NCI-H82 treated with DMSO at 0.1 percent for 48 hours (cell line): ENCODE data around the gene AMIGO3.

ENCODE experiments used
- DNase-seq: peaks from one replicate; lab custom pipeline; 2025; ENCODE audit not compliant: unreplicated experiment; lab: John Stamatoyannopoulos, UW

AMIGO3 gene

DNA sequence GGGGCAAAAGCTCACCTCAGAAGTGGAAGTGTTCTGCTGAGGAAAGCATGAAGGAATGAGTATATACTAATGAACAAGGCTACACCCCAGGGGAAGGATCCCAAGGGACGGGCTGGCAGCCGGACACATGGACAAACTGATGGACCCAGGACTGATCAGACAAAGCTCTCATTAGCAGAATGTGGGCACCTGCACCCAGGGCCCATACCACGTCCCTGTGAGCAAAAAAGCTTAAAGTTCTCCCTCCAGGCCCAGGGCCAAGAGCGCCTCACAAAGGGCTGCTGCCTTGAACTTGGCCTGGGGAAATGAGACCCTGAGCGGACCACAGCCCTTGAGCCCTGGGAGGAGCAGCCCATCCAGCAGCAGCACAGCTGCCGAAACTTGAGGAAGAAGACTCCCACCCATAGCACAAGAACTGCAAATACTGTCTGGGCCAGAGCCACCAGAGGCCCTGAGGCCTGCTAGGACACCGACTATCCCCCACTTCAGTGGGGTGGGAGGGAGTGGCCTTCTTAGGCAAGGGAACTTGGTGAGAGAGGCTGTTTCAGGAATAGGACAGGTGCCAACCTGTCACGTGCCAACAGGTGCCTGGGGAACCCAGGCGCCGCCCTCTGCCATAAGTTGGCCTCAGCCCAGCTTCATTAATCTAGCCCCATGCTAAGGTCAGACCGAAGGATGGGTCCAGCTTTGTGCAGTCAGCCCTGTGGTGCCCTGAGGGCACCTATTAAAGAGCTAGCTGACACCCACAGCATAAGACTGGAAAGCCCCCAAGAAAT is 6.6 kb upstream of the AMIGO3 start:
- no peak for DNase-seq

DNA sequence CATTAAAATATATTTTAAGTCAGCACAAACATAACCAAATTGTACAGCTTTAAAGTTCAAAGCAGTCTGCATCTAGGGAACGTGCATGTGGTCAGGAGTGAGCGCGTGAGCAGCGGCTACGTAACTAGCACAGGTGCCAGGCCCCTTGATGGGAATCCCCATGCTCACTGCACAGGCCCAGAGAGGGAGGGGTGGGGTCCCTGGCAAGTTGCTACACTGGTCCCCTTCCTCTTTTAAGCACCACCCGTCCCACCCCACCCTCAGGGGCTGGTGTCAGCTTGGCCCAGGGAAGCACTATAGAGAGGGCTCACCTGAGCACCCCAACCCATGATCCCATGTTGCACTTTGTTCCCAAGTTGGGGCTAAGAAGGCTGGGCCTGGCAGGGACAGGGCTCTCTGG is 5.1 kb upstream of the AMIGO3 start:
- no peak for DNase-seq

GRCh38 chr3:49723628-49724551 is 4.4 kb upstream of the AMIGO3 start, which contains the start of gene GMPPB:
Gene GMPPB (minus strand): TSS chr3:49723951. CDS start chr3:49723726, 225 bp downstream.
- peak; percentile 74 for DNase-seq

DNA sequence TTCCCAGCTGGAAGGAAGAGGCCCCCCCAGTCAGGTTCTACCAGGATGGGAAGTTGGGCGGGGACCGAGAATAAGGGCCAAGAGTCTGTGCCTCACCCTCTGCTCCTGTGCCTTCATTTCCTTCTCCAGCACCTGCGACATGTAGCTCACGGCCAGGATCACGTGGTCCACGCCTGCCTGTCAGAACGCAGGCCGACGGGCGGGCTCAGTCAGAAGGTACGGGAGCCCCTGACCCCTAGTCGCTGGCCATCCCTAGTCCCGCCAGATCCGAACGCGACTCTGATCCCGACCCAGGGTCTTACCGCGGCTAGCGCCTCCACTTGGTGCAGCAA is 3.8 kb upstream of the AMIGO3 start:
- DNase-seq = no peak

DNA sequence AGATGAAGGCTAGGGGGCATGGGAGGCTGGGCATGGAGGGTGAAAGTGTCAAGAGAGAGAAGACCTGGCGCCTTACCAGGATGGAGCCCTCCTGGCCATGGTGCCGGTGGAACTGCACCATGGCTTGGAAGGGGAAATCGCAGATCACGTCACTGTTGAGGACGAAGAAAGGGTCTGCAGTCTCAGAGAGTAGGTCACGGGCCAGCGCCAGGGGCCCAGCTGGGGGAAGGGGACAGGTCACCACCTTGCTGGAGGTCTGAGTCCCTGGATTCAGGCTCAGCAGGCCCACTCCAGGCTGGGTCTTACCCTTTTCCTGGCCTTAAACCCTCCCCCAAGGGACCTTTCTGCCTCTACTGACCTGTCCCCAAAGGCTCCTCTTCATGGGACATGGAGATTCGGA is 3.4 kb upstream of the AMIGO3 start:
- no peak for DNase-seq

DNA sequence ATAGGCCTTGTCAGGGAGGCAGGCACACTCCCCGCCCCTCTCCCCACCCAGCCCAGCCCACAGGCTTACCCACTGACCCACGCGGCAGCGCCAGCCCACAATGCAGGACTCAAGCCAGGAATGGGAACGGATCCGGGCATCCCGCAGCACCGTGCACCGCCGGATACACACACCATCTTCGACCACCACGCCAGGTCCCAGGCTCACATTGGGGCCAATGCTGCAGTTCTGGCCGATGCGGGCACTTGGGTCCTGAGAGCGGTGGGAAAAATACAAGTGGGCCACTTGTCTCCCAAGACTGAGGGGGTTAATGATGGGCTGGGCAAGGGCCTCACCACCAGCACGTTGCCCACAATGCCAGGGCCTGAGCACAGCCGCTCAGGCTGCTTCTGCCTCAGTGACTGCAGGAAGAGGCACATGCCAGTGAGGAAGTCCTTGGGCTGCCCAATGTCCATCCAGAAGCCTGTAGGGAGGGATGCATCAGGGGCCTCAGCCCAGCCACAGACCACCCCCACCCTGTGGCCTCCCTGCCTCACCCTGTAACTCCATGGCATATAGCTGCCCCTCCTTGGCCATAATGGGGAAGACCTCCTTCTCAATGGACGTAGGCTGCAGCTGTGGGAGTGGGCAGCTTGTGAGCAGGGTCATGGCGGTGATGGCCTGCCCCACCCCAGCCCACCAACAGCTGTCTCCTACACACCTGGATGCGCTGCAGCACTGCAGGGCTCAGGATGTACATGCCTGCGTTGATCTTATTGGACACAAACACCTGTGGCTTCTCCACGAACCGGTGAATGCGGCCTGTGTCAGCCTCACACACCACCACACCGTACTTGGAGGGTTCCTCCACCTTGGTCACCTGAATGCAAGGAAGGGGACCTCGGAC is 2.7 kb upstream of the AMIGO3 start:
- no peak for DNase-seq

- DNase-seq = no peak
These were observed 2.1 kb upstream of the AMIGO3 start for GRCh38 chr3:49721596-49721895.

GRCh38 chr3:49720855-49721595 is 1.5 kb upstream of the AMIGO3 start:
- no peak for DNase-seq

- DNase-seq = no peak
These were observed 648 bp downstream of the AMIGO3 start for GRCh38 chr3:49718858-49719213.

GRCh38 chr3:49717959-49718857 is 1.3 kb downstream of the AMIGO3 start:
- no peak for DNase-seq

- no peak for DNase-seq
These were observed 2.1 kb downstream of the AMIGO3 start for GRCh38 chr3:49717211-49717958.

DNA sequence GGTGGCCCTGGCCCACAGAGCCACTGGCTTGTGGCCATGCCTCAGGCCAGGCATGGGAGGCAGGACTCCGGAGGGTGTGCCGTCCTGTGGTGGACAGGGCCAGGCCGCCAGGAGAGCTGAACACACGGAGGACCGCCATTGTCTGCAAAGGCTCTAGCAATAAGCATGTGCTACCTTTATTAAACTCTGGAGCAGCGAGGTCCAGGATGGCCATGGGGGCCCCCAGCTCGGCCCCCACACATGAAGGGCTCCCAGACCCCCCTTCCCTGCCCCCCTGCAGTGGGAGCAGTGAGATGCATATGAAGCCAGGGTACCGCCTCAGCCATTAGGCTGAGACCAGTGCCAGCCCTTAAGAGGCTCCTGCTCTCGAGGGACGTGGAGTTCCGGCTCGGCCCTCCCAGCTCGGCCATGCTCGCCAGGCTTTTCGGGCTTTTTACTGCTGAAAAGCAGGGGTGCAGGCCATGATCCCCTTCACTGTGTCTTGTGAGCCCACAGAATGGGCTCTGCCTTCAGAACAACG is 2.7 kb downstream of the AMIGO3 start:
- no peak for DNase-seq

DNA sequence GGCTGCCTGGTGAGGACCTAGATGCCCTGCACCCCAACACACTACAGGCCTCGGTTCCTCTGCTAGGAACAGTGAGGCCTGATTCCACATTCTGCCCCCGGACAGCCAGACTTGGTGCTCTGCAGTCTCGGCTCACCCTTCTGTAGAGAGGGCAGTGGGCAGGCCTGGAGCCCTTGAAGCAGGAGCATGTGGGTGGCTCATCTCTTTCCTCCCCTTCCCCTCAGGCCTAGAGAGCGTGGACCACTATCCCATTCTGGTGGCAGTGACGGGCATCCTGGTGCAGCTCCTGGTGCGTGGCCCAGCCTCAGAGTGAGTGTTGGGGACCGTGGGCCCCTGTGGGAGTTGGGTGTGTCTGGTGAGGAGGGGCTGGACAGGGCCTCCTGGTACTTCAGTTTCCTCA is 3.3 kb downstream of the AMIGO3 start:
- no peak for DNase-seq

DNA sequence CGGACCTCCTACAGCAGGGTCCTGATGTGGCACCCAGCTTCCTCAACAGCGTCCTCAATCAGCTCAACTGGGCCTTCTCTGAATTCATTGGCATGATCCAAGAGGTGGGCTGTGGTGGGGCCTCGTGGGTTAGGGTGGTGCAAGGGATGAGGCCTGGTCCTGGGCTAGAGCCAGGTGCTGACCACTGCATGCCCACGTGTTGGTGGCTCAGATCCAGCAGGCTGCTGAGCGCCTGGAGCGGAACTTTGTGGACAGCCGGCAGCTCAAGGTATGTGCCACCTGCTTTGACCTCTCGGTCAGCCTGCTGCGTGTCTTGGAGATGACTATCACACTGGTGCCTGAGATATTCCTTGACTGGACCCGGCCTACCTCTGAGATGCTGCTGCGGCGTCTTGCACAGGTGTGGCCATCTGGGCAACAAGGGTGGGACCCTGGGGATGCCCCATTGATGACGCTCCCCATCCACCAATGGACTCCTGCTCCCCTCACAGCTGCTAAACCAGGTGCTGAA is 3.8 kb downstream of the AMIGO3 start:
- no peak for DNase-seq

DNA sequence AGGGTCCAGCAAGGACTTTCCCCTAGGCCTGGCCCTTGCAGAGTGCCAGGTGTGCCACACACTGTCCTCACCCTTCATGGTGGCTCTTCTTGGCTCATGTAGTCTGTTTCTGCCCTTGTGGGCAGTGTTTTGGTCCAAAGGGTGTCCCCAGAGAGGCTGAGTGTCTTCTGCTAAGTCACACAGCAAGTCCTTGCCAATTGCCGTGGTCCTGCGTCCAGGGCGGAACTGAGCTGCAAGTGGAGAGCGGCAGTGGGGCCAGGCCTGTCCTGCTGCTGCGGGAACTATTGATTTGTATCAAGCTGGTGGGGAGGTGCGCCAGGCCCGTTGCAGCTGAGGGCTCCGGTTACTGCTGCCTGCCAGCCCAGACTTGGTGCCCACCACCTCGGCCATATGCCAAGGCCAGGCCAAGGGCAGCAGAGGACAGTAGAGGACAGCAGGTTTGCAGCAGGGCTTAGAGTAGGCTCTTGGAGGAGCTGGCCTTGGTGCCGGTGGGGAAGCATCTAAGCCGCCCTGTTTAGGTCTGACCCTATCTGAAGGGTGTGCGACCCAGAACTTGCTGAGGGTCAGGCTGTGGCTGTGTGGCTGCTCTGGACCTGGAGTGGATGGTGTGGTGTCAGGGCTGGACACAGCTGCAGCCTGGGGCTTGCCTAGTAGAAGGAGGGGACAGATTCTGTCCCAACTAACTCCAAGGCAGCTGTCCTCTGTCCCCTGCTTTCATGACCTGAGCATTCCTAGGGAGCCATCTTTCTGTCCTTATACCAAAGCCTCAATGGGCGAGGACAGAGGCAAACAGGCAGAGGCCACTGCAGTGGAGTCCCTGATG is 4.5 kb downstream of the AMIGO3 start:
- no peak for DNase-seq

DNA sequence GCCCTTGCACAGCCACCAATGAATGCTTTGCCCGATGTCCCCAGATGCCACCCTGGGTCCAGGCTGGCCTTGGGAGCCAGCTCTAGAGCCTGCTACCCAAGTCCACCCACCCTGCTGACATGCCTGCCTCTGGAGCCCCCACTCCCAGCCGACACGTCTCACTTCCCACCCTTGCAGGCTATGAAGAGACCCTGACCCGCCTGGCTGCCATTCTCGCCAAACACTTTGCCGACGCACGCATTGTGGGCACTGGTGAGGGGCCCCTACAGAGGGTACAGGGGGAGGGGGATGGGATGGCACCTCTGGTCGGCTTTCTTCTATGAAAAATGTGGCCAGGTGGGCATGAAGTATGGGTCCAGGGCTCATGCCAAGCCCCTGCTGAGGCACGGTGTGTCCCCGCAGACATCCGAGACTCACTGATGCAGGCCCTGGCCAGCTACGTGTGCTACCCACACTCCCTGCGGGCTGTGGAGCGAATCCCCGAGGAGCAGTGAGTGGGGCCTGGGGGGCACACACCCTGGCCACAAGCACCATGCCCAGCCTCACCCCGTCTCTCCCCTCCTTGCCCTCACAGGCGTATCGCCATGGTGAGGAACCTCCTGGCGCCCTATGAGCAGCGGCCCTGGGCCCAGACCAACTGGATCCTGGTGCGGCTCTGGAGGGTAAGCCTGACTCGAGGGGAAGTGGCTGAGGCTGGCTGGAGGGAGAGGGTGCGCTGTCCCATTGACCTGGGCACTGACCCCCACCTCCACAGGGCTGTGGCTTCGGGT is 6.0 kb downstream of the AMIGO3 start:
- no peak for DNase-seq
